ENCODE results near the gene BCL2L1.

The BCL2L1 gene

DNA sequence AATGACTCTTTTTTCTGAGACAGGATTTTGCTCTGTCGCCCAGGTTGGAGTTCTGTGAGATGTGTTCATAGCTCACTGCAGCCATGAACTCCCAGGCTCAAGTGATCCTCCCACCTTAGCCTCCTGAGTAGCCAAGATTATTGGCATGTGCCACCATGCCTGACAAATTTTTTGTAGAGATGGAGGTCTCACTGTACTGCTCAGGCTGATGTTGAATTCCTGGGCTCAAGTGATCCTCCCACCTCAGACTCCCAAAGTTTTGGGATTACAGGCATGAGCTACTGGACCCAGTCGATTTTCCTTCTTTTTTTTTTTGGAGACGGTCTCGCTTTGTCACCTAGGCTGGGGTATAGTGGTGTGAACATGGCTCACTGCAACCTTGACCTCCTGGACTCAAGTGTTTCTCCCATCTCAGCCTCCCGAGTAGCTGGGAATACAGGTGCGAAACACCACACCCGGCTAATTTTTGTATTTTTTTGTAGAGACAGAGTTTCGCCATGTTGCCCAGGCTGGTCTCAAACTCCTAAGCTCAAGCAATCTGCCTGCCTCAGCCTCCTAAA, 24.3 kb downstream of the BCL2L1 start:
- TF ChIP-seq GATA3 (IDR thresholded peaks at IDR 0.05; ENCODE audit: low read depth, low read length) (no peak), GATA2 (IDR thresholded peaks at IDR 0.05; ENCODE audit: low read depth, low read length) (no peak)

DNA sequence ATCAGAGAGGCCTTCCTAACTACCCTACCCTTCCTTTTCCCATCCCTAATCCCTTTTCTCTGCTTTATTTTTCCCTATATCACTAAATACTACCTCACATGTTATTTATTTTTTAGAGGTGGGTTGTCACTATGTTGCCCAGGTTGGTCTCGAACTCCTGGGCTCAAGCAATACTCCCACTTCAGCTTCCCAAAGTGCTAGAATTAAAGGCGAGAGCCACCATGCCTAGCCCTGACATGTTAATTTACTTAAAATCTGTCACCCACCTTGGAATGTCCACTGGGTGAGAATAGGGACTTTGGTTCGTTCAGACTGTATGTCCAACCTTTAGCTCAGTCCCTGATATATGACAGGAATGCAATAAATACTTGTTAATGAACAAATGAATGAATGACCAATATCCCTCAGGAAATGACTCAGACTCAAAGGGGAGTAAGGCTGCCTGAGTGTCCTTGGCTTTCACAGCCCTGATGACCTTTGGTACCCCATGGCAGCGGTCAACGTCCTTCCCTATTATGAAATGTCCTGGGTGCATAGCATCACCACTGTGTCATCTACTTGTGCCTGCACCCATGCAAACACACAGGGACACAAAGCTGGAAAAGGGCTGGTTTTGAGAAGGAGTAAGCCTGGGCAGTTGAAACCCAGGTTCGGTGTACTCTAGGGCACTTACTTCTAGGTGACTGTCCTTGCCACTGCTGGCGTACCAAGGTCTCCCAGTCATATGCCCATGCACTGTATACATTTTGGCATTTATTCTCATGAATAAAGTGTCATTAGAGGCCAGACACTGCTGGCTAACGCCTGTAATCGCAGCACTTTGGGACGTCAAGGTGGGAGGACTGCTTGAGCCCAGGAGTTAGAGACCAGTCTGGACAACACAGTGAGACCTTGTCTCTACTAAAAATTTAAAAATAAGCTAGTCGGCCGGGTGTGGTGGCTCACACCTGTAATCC, 26.5 kb downstream of the BCL2L1 start:
- TF ChIP-seq GATA2 (IDR thresholded peaks at IDR 0.05; ENCODE audit: low read depth, low read length), result no peak
- TF ChIP-seq GATA3 (IDR thresholded peaks at IDR 0.05; ENCODE audit: low read depth, low read length), result no peak

DNA sequence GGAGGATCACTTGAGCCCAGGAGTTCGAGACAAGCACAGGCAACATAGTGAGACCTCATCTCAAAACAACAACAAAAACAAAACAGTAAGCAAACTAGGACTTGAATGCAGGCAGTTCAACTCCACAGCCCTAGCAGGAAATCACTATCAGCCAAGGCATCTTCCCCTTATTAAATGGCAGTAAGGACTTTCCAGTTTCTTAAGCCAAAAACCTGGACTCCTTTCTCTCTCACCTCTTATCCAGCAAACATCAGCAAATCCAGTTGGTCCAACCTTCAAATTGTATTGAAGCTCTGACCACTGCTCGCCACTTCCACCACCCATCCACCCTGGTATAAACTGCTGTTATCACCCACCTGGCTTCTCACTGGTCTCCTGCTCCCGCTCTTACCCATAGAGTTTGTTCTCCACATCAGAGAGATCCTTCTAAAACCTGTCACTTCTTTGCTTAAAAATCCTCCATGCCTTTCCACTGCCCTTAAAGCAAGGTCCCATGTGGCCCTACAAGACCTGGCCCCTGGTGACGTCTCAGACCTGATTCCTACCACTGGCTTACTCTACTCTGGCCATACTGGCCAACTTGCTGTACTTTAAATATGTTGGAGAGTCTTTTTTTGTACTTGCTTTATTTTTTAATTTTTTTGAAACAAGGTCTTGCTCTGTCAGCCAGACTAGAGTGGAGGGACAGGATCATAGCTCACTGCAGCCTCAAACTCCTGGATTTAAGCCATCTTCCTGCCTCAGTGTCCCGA, 27.6 kb downstream of the BCL2L1 start:
- TF ChIP-seq GATA3 (IDR thresholded peaks at IDR 0.05; ENCODE audit: low read depth, low read length) (no peak), GATA2 (IDR thresholded peaks at IDR 0.05; ENCODE audit: low read depth, low read length) (no peak)

DNA sequence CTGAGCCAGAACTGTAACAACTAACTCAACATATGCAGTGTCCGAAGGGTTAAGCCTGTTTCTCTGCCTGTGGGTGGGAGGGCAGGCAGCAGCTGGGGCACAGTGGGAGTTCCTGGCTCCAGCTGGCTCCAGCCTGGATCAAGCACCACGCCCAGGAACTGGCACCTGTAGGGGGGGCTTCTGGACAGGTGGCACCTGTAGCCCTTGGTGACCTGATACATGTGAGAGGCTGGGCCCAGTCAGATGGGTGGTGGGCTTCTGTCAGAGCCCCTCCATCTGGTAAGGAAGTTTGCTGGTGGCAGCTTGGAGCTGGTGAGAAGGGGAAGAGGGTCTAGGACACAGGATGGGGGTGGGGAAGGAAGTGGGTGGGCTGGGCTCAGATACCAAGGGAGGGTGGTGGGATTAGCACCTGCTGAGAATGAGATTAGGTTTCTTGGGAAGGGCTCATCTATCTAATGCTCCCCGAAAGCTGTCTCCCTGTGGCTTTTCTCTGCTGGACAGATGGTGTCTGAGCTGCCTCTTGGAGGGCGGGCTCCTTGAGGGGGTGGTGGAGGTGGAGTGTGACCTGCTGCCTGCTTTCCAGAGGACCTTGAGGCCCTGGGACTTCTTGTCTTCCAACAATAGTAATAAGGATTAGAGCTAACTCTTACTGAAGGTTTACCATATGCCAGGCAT, 28.5 kb downstream of the BCL2L1 start:
- TF ChIP-seq GATA2 (IDR thresholded peaks at IDR 0.05; ENCODE audit: low read depth, low read length) (no peak), GATA3 (IDR thresholded peaks at IDR 0.05; ENCODE audit: low read depth, low read length) (no peak)

DNA sequence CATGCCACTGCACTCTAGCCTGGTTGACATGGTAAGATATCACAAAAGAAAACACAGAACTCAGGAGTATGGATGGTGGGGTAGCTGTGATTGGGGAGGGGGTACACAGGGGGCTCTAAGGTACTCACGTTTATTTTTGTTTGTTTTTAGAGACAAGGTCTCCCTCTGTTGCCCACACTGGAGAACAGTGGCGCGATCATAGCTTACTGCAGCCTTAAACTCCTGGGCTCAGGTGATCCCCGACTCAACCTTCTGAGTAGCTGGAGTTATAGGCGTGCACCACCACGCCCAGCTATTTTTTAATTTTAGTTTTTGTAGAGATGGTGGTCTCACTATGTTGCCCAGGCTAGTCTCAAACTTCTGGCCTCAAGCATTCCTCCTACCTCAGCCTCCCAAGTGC, 29.3 kb downstream of the BCL2L1 start:
- TF ChIP-seq GATA2 (IDR thresholded peaks at IDR 0.05; ENCODE audit: low read depth, low read length), result no peak
- no peak for TF ChIP-seq GATA3 (IDR thresholded peaks at IDR 0.05; ENCODE audit: low read depth, low read length)

DNA sequence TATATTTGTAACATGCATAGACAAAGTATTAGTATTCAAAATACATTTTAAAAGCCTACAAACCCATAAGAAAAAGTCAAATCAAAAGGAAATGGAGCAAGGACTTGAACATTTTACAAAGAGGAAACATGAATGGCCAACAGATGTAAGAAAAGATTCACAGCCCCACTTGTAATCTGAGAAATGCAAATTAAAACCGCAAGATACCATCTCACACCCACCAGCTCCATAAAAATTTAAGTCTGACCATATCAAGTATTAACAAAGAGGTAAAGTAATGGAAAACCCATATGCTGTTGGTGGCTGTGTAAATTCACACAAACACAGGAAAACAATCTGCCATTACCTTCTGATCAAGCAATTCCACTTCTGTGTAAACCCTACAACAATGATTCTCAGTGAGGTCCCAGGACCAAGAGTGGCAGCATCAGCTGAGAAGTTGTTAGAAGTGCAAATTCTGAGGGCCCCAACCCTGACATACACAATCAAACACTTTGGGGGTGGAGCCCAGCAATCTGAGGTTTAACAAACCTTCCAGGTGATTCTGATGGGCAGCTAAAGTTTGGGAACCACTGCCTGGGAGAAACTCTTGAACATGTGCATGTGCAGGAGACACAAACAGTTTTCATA, 30.9 kb downstream of the BCL2L1 start:
- TF ChIP-seq GATA2 (IDR thresholded peaks at IDR 0.05; ENCODE audit: low read depth, low read length) (no peak), GATA3 (IDR thresholded peaks at IDR 0.05; ENCODE audit: low read depth, low read length) (no peak)

DNA sequence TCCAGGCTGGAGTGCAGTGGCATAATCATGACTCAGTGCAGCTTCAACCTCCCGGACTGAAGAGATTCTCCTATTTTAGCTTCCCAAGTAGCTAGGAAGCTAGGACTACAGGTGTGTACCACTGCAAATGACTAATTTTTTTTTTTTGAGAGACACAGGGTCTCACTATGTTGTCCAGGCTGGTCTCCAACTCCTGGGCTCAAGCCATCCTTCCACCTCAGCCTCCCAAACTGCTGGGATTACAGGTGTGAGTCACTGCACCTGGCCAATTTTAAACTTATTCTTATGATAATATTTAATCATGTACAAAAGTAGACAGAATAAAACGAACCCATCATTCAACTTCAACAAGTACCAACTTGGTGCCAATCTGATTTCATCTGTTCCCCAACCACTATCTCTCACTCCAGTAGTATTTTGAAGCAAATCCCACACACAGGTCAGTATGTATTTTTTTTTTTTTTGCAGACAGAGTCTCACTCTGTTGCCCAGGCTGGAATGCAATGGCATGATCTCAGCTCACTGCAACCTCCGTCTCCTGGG, 32.5 kb downstream of the BCL2L1 start:
- TF ChIP-seq GATA3 (IDR thresholded peaks at IDR 0.05; ENCODE audit: low read depth, low read length), result no peak
- TF ChIP-seq GATA2 (IDR thresholded peaks at IDR 0.05; ENCODE audit: low read depth, low read length), result no peak

DNA sequence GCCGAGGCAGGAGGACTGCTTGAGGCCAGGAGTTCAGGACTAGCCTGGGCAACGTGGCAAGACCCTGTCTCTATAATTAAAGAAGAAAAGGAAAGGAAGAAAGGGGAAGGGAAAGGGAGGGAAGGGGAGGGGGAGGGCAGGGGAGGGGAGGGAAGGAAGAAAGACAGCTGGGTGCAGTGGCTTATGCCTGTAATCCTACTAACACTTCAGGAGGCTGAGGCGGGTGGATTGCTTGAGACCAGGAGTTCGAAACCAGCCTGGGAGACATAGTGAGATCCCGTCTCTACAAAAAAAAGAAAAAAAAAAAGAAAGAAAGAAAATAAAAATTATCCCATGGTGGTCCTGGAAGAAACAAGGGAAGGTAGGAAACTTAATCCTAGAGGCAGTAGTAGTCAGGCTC, 33.5 kb downstream of the BCL2L1 start:
- TF ChIP-seq GATA3 (IDR thresholded peaks at IDR 0.05; ENCODE audit: low read depth, low read length) (no peak), GATA2 (IDR thresholded peaks at IDR 0.05; ENCODE audit: low read depth, low read length) (no peak)

DNA sequence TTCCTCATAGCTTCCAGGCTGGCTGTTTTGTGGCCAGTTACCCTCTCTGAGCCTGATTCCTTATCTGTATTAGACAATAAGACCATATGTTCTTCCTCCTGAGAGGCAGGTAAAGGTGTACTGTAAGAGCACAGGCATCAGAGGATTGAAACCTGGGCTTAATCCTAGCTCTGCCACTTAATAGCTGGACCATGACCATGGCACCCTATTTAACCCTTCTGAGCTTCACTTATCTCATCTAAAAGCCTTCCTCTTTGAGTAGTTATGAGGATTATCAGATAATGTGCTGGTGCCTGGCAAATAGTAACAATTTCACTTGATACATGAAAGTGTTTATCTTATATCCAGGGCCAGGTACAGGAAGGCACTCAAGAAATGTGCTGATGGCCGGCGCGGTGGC, 34.9 kb downstream of the BCL2L1 start:
- TF ChIP-seq GATA2 (IDR thresholded peaks at IDR 0.05; ENCODE audit: low read depth, low read length), result no peak
- TF ChIP-seq GATA3 (IDR thresholded peaks at IDR 0.05; ENCODE audit: low read depth, low read length), result no peak

DNA sequence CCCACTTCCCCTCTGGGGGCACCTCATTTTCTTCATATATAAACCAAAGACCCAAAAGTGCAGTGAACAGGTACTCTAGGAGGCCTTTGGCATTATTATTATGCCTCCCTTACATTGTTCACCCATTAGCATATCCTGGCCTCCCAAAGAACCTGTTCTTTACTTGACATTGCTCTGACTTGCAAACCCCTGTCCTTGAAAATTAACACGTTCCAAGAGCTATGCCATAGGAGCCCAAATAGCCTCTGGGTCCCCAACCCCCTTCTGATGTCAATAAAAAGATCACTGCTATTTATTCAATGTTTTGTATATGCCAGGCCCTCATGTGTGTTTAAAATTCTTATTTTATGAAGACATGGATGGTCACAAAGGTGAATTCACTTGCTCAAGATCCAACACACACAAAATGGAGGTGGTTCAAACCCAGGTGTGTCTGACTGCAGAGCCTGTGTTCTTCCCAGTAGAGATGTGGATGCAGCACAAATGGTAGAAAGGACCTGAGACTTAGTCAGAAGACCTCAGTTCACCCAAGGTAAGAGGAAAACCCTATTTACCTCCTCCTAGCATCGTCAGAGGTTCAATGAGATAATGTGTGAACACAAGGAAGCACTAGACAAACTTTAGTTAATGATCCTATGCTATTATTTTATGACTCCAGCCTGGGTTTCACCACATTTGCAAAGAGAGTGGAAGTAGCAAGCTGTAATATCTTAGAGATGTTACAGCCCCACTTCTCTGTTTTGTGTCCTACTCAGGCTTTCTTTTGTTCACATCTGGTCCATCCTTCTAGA, 36.6 kb downstream of the BCL2L1 start:
- TF ChIP-seq GATA2 (IDR thresholded peaks at IDR 0.05; ENCODE audit: low read depth, low read length) (no peak), GATA3 (IDR thresholded peaks at IDR 0.05; ENCODE audit: low read depth, low read length) (no peak)

DNA sequence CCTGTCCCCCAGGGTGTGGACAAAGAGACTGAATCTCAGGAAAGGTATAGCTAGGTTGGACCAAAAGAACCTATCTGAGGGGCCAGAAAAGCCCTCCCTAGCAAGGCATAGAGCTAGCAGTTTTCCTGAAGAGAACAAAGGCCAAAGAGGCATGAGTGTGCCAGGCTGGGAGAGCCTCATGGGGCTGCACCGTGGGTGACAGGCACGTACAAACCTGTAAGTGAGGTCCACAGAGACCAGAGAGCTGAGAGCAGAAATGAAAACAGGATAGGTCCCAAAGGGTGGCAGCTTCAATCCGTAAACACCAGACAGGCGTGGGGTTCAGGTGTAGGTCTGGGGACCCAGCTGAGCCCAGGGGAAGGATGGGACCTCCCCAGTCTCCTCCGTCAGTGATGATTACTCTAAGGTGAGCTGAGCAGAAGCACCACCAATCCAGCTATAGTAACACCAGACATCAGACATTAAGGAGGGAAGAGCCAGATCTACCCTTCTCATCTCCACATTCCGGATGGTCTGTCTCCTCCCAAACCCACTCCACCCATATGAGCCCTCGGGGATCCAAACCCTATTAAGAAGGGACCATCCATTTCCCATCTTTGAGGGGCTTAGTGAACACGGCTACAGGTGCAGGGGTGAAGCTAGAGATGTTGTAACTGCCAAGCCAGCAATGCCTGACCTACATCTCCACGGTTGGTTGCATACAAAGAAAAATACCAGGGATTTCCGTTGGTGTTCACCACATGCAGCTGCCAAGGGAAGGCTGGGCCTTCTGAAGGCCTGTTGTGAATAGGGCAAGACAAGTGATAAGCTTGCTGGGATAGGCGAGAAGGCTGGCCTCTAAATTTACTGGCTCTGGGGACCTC, 38.3 kb downstream of the BCL2L1 start:
- TF ChIP-seq GATA3 (IDR thresholded peaks at IDR 0.05; ENCODE audit: low read depth, low read length), result no peak
- no peak for TF ChIP-seq GATA2 (IDR thresholded peaks at IDR 0.05; ENCODE audit: low read depth, low read length)

DNA sequence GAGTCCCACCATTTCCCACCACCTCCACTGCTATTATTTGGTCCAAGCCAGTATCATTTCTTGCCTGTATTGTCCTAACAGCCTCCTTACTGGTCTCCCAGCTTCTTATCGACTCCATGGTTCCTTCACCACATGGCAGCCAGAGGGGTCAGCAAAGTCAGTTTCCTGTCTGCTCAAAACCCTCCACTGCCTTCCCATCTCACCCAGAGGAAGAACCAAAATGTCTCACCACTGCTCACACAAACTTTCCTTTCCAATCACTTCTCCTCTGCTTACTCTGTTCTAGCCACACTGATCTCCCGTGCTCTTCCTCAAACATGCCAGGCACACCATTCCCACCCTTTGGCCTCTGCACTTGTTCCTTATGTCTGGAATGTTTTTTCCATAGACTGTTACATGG, 39.7 kb downstream of the BCL2L1 start:
- no peak for TF ChIP-seq GATA2 (IDR thresholded peaks at IDR 0.05; ENCODE audit: low read depth, low read length)
- TF ChIP-seq GATA3 (IDR thresholded peaks at IDR 0.05; ENCODE audit: low read depth, low read length), result no peak
